ENCODE data around the gene RFTN1. TPM values are rescaled to one million over a fixed set of nuclear protein-coding genes. Genes with fewer than 3 reads are reported as not detected.

The RFTN1 gene
- total and polyA plus RNA-seq, 2 of the 8 experiments (the other 6 are each of a cell fraction or from before 2014, with no cell fraction given) = 4.6 to 6.7 TPM

DNA sequence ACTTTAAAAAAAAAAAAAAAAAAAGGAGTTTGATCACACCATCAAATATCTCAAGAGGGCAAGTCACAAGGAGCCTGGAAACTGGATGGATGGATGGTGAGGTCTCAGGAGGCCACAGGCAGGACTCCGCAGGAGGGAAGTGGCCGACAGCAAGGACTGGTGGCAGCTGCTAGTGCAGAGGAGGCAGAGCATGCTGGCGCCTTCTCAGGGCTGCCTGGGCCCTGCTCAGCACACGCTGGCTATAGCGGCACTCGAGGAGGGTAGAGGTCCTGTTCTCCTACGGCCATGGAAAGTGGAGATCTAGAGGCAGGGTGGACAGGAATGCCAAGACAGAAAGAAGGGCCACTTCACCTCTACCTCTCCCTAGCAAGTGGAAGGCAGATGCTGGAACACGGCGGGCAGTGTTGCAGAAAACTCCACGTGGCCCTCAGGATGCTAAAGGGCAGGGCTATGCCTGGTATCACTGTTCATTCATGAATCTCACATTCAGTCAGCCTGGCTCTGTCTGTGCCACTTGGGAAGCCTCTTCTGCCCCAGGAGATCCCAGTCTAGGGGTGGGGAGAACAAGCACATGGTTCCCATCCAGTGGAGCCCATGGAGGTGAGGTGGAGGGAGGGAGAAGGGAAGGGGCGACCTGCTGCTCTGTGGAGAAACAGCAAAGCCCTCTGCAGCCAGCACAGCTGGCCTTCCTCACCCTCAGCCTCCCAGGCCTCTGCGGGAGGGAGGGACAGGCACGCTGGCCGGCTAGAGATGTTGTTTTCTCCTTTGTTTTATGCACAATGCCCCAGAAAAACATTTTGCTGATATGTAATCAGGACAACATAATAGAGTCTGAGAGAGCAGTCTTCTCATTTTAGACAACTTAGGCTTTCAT is 177.5 kb downstream of the RFTN1 start (continued):
- TF ChIP-seq EP300 (IDR thresholded peaks at IDR 0.05; ENCODE audit: borderline replicate concordance in 1 of 2, low read depth in 2 of 2, low read length in 2 of 2) (no peak), E2F6 (IDR thresholded peaks at IDR 0.05) (no peak), TCF12 (IDR thresholded peaks at IDR 0.05; ENCODE audit: low read depth, low read length) (no peak), EZH2 (IDR thresholded peaks at IDR 0.05; ENCODE audit: low read depth, low read length, severe bottlenecking) (no peak)
- TF ChIP-seq, protein P1, sequence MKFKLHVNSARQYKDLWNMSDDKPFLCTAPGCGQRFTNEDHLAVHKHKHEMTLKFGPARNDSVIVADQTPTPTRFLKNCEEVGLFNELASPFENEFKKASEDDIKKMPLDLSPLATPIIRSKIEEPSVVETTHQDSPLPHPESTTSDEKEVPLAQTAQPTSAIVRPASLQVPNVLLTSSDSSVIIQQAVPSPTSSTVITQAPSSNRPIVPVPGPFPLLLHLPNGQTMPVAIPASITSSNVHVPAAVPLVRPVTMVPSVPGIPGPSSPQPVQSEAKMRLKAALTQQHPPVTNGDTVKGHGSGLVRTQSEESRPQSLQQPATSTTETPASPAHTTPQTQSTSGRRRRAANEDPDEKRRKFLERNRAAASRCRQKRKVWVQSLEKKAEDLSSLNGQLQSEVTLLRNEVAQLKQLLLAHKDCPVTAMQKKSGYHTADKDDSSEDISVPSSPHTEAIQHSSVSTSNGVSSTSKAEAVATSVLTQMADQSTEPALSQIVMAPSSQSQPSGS (IDR thresholded peaks at IDR 0.05; ENCODE audit: low read length) = no peak
- TF ChIP-seq, protein P2, sequence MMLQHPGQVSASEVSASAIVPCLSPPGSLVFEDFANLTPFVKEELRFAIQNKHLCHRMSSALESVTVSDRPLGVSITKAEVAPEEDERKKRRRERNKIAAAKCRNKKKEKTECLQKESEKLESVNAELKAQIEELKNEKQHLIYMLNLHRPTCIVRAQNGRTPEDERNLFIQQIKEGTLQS (IDR thresholded peaks at IDR 0.05; ENCODE audit: insufficient read depth, low read depth, low read length) = no peak

All from H1 (cell line).